ENCODE measurements around the gene LITAF. TPM values are rescaled to one million over a fixed set of nuclear protein-coding genes. Genes with fewer than 3 reads are reported as not detected.

The LITAF gene
- total RNA-seq, 1 donor = 96.7 TPM

DNA sequence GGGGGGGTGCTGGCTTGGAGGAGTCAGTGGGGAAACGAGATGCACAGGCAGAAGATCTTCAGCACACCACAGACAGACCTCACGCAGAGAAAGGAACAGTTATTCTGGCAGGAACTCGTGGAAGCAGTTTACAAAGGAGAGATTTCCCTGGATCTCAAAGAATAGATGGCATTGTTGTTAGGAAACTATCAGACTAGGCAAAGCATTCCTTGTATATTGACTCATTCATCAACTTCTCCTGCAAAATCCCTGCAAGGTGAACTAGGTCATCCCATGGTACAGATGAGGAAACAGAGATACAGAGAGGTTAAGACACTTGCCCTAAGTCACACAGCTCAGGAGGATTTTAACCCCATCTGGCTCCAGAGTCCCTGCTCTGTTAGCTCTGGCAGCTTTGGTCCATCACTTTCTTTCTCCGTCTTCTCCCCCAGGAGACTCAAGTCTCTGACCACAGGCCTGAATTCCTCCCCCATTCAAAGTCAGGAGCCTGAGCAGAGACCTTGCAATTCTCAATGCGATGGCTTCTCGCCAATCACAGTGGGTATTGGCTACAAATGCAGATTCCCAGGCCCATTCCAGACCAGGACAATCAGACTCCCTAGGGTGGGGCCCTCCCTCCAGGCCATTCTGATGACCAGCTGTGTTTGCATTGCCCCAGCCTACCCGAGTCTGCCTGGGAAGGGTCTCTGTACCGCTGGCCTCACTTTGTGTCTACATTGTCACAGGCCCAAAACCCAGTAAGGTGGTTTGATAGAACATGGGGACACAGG lies 56.4 kb downstream of the LITAF start:
- no peak overlapping the region for H3K4me3 ChIP-seq (ENCODE audit: low read depth, low read length)
- no peak for DNase-seq (ENCODE audit: low read depth)
- TF ChIP-seq, protein P1, sequence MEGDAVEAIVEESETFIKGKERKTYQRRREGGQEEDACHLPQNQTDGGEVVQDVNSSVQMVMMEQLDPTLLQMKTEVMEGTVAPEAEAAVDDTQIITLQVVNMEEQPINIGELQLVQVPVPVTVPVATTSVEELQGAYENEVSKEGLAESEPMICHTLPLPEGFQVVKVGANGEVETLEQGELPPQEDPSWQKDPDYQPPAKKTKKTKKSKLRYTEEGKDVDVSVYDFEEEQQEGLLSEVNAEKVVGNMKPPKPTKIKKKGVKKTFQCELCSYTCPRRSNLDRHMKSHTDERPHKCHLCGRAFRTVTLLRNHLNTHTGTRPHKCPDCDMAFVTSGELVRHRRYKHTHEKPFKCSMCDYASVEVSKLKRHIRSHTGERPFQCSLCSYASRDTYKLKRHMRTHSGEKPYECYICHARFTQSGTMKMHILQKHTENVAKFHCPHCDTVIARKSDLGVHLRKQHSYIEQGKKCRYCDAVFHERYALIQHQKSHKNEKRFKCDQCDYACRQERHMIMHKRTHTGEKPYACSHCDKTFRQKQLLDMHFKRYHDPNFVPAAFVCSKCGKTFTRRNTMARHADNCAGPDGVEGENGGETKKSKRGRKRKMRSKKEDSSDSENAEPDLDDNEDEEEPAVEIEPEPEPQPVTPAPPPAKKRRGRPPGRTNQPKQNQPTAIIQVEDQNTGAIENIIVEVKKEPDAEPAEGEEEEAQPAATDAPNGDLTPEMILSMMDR (IDR thresholded peaks at IDR 0.05; ENCODE audit: insufficient read depth, low read depth, low read length) = no peak

- DNase-seq (ENCODE audit: low read depth) = no peak
- TF ChIP-seq, protein P1 (IDR thresholded peaks at IDR 0.05; ENCODE audit: insufficient read depth, low read depth, low read length) = no peak
- no peak overlapping the region for H3K4me3 ChIP-seq (ENCODE audit: low read depth, low read length)
Measured at GRCh38 chr16:11529285-11529684, 57.4 kb downstream of the LITAF start.

DNA sequence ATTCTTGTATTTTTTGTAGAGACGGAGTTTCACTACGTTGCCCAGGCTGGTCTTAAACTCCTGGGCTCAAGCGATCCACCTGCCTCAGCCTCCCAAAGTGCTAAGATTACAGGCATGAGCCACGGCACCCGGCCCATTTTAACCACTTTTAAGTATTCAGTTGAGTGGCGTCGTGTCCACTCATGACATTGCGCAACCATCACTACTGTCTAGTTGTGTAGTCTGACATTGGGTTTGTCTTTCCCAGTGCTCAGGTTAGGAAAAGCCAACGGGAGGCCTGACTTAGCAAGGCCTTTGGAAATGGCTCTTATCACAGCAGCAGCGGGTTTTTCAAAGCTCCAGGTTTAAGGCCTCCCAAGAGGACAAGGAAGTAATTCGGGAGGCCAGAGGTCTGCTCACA lies 58.7 kb downstream of the LITAF start:
- H3K4me3 ChIP-seq (ENCODE audit: low read depth, low read length) = no peak overlapping the region
- DNase-seq (ENCODE audit: low read depth) = no peak
- TF ChIP-seq, protein P1 (IDR thresholded peaks at IDR 0.05; ENCODE audit: insufficient read depth, low read depth, low read length) = no peak

GRCh38 chr16:11526655-11527350 lies 59.9 kb downstream of the LITAF start:
- TF ChIP-seq, protein P1 (IDR thresholded peaks at IDR 0.05; ENCODE audit: insufficient read depth, low read depth, low read length) = no peak
- H3K4me3 ChIP-seq (ENCODE audit: low read depth, low read length) = no peak overlapping the region
- no peak for DNase-seq (ENCODE audit: low read depth)

DNA sequence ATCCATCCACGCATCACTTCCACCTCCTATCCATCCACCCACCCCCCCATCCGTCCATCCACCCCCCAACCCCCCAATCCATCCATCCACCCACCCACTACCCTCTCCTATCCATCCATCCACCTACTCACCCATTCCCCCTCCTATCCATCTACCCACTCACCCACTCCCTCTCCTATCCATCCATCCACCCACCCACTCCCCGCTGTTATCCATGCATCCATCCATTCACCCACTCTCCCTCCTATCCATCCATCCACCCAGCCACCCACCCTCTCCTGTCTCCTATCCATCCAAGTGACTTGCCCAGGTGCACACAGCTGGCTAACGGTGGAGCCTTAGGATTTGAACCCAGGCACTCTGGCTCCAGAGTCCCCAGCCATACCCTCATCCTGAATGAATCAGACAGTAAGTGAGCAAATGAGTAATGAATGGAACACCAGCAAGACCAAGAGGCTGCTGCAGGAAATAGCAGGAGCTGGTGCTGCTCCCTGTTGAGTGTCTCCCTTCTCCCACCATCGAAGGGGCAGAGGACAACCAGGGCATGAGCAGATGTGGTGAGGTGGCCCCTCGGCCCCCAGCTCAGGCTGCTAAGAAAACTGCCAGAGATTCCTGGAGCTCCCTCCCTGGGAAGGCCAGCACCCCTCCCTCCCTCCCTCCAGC lies 62.5 kb downstream of the LITAF start:
- no peak overlapping the region for H3K4me3 ChIP-seq (ENCODE audit: low read depth, low read length)
- TF ChIP-seq, protein P1 (IDR thresholded peaks at IDR 0.05; ENCODE audit: insufficient read depth, low read depth, low read length) = no peak
- no peak for DNase-seq (ENCODE audit: low read depth)

GRCh38 chr16:11521055-11521454 lies 65.7 kb downstream of the LITAF start:
- TF ChIP-seq, protein P1 (IDR thresholded peaks at IDR 0.05; ENCODE audit: insufficient read depth, low read depth, low read length) = no peak
- DNase-seq (ENCODE audit: low read depth) = no peak
- no peak overlapping the region for H3K4me3 ChIP-seq (ENCODE audit: low read depth, low read length)

All from fibroblast of villous mesenchyme (primary cell).